ENCODE data around the gene BACE2. TPM values are rescaled to one million over a fixed set of nuclear protein-coding genes. Genes with fewer than 3 reads are reported as not detected.

BACE2 gene
- total and polyA plus RNA-seq, 11 donors = 3.8 to 30.3 (median 15.6) TPM

- intact Hi-C loops (cut with DNase I) = loop anchor here in 3 of 10 donors (1.0 to 10.0 kb wide), 2 partner anchors 47 to 196 kb away; partner anchors contain the start of gene MX2 (in 2 of the 3)
- DNase-seq (peak; percentile 55 to 70 (median 59)), ATAC-seq (peak; percentile 16 to 43 (median 36))
- TF ChIP-seq CTCF (IDR thresholded peaks at IDR 0.05) (no peak), POLR2A (IDR thresholded peaks at IDR 0.05) (no peak)
- Histone ChIP-seq H3K4me3 (peak overlapping the region; percentile 64 to 98 (median 76)), H3K4me1 (peaks cover 0 to 49% (median 20%) of the 10 kb centered on the region in 12 donors), H3K36me3 (no peaks in the 10 kb centered on the region), H3K9me3 (no peaks in the 10 kb centered on the region), H3K27me3 (peaks cover 0 to 15% (median 0%) of the 10 kb centered on the region in 9 donors), H3K27ac (peak overlapping the region; percentile 81 to 98 (median 90))
- WGBS, 4 donors = 0 to 1% (median 0%) methylated on average over 47 to 75 of the region's 75 CpGs
These were observed 664 bp downstream of the BACE2 start for GRCh38 chr21:41168391-41169257.

GRCh38 chr21:41169258-41169576 lies 1.3 kb downstream of the BACE2 start:
- H3K4me3 ChIP-seq = peak overlapping the region in 11 of 12 donors; percentile 64 to 98 (median 79)
- H3K36me3 ChIP-seq = no peaks in the 10 kb centered on the region
- H3K27ac ChIP-seq = peak overlapping the region in 7 of 12 donors; percentile 40 to 98 (median 94)
- DNase-seq = no peak
- no peak for ATAC-seq
- H3K4me1 ChIP-seq = peaks cover 0 to 51% (median 20%) of the 10 kb centered on the region in 12 donors
- TF ChIP-seq CTCF (IDR thresholded peaks at IDR 0.05) (no peak), POLR2A (IDR thresholded peaks at IDR 0.05) (no peak)
- intact Hi-C loops (cut with DNase I) = loop anchor here in 3 of 10 donors (1.0 to 10.0 kb wide), 2 partner anchors 46 to 196 kb away; partner anchors contain the start of gene MX2 (in 2 of the 3)
- H3K27me3 ChIP-seq = peaks cover 0 to 15% (median 0%) of the 10 kb centered on the region in 9 donors
- no peaks in the 10 kb centered on the region for H3K9me3 ChIP-seq
- 0 to 1% (median 1%) methylated on average over 3 of the region's 3 CpGs for WGBS, 4 donors

GRCh38 chr21:41169701-41170100 lies 1.7 kb downstream of the BACE2 start:
- Histone ChIP-seq H3K27ac (peak overlapping the region in 1 of 12 donors; percentile 98), H3K27me3 (peaks cover 0 to 15% (median 0%) of the 10 kb centered on the region in 9 donors), H3K4me1 (peaks cover 0 to 51% (median 20%) of the 10 kb centered on the region in 12 donors), H3K36me3 (no peaks in the 10 kb centered on the region), H3K4me3 (peak overlapping the region in 5 of 12 donors; percentile 64 to 85 (median 73)), H3K9me3 (no peaks in the 10 kb centered on the region)
- intact Hi-C loops (cut with DNase I) = loop anchor here in 4 of 10 donors (1.0 to 10.0 kb wide), 3 partner anchors 46 to 195 kb away; partner anchors contain the start of gene MX2 (in 2 of the 4)
- DNase-seq (no peak), ATAC-seq (no peak)
- TF ChIP-seq POLR2A (IDR thresholded peaks at IDR 0.05) (no peak), CTCF (IDR thresholded peaks at IDR 0.05) (no peak)
- whole genome bisulfite sequencing, 4 donors = 61 to 71% (median 64%) methylated on average over 6 of the region's 6 CpGs

- no peak for TF ChIP-seq POLR2A (IDR thresholded peaks at IDR 0.05)
- peak; percentile 32 to 75 (median 50) for TF ChIP-seq CTCF (IDR thresholded peaks at IDR 0.05)
- DNase-seq (peak in 4 of 5 donors; percentile 33 to 45 (median 40)), ATAC-seq (peak in 1 of 4 donors; percentile 23)
- peak overlapping the region in 1 of 12 donors; percentile 20 for H3K27ac ChIP-seq
- 27 to 37% (median 29%) methylated on average over 2 of the region's 2 CpGs for WGBS, 4 donors
- H3K9me3 ChIP-seq = no peaks in the 10 kb centered on the region
- peak overlapping the region in 2 of 12 donors; percentile 10 to 85 for H3K4me3 ChIP-seq
- peaks cover 0 to 51% (median 20%) of the 10 kb centered on the region in 12 donors for H3K4me1 ChIP-seq
- H3K36me3 ChIP-seq = no peaks in the 10 kb centered on the region
- intact Hi-C loops (cut with DNase I) = loop anchor here in 1 of 10 donors (10.0 kb wide), 1 partner anchor 74 kb away; no protein-coding TSS in a partner anchor
- peaks cover 0 to 15% (median 0%) of the 10 kb centered on the region in 9 donors for H3K27me3 ChIP-seq
These were observed 2.5 kb downstream of the BACE2 start for GRCh38 chr21:41170442-41170841.
